Stimulated activated memory B cell treated with anti-CD40 and anti-IgM and Interleukin-4, amounts not matched to agents 10 μg/mL and 1 μg/mL and 100 μg/mL, for 72 hours (primary cell): Measurements from ENCODE around the gene SERPINF2.
"Not testable (repeated sequence)": the region's sequence is repeated elsewhere in the genome, so short reads cannot be mapped to it uniquely, and the experiment has no call there.

Experiments
- ATAC-seq: fragments of 150-1000 bp; cut with Tn5 transposase; 2 replicates; pipeline ENCODE4 v1.10.0; 2021
- H3K27ac Mint-ChIP-seq: one replicate; pipeline ENCODE4 v1.8.0; 2022; ENCODE audit warnings: mild to moderate bottlenecking, mixed read lengths
- H3K27me3 Mint-ChIP-seq: one replicate; pipeline ENCODE4 v1.8.0; 2022; ENCODE audit warnings: mixed read lengths
- H3K36me3 Mint-ChIP-seq: one replicate; pipeline ENCODE4 v1.8.0; 2022; ENCODE audit warnings: mixed read lengths
- H3K4me1 Mint-ChIP-seq: one replicate; pipeline ENCODE4 v1.8.0; 2022; ENCODE audit warnings: mixed read lengths
- H3K4me3 Mint-ChIP-seq: one replicate; pipeline ENCODE4 v1.8.0; 2022; ENCODE audit warnings: mild to moderate bottlenecking, moderate library complexity, mixed read lengths
- H3K9me3 Mint-ChIP-seq: one replicate; pipeline ENCODE4 v1.8.0; 2022; ENCODE audit warnings: mixed read lengths

The SERPINF2 gene

GRCh38 chr17:1742371-1743087, at the start of gene SERPINF2:
SERPINF2 (plus strand) TSS chr17:1742871; CDS start chr17:1744996, 2,125 bp downstream.
- peak; percentile 36 for ATAC-seq
- H3K9me3 Mint-ChIP-seq: no peaks in the 10 kb centered on the region
- H3K27ac Mint-ChIP-seq: peak within 1 kb of the TSS; percentile 60
- H3K4me3 Mint-ChIP-seq: no peak within 1 kb of the TSS
- H3K4me1 Mint-ChIP-seq: no peaks in the 10 kb centered on the region
- peaks cover 12% of the 10 kb centered on the region for H3K36me3 Mint-ChIP-seq
- H3K27me3 Mint-ChIP-seq: no peaks in the 10 kb centered on the region

GRCh38 chr17:1693339-1693738, 49.3 kb upstream of the SERPINF2 start:
- H3K4me3 Mint-ChIP-seq: no peak overlapping the region
- H3K9me3 Mint-ChIP-seq: no peaks in the 10 kb centered on the region
- no peak for ATAC-seq
- no peaks in the 10 kb centered on the region for H3K36me3 Mint-ChIP-seq
- H3K27ac Mint-ChIP-seq: no peak overlapping the region
- H3K27me3 Mint-ChIP-seq: peaks cover 23% of the 10 kb centered on the region
- no peaks in the 10 kb centered on the region for H3K4me1 Mint-ChIP-seq

DNA sequence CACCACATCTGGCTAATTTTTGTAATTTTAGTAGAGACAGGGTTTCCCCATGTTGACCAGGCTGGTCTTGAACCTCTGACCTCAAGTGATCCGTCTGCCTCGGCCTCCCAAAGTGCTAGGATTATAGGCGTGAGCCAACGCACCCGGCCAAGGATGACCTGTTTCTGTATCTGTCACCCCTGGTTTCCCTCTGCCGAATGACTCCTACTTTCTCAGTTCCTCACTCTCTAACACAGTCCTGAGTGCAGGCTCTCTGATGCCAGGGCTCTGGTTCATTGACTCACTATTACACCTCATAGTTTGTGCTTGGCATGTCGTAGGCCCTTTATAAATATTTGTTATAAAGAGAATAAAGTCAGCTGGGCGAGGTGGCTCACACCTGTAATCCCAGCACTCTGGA, 47.3 kb upstream of the SERPINF2 start:
- no peak overlapping the region for H3K4me3 Mint-ChIP-seq
- H3K27ac Mint-ChIP-seq: no peak overlapping the region
- peak; percentile 97 for ATAC-seq
- no peaks in the 10 kb centered on the region for H3K36me3 Mint-ChIP-seq
- no peaks in the 10 kb centered on the region for H3K9me3 Mint-ChIP-seq
- H3K4me1 Mint-ChIP-seq: no peaks in the 10 kb centered on the region
- peaks cover 23% of the 10 kb centered on the region for H3K27me3 Mint-ChIP-seq

- Mint-ChIP-seq H3K36me3 (no peaks in the 10 kb centered on the region), H3K27me3 (peaks cover 12% of the 10 kb centered on the region), H3K4me3 (no peak overlapping the region), H3K27ac (no peak overlapping the region), H3K4me1 (no peaks in the 10 kb centered on the region), H3K9me3 (no peaks in the 10 kb centered on the region)
- ATAC-seq: no peak
These were observed 45.0 kb upstream of the SERPINF2 start for GRCh38 chr17:1697681-1698080.

GRCh38 chr17:1699891-1700290, 42.8 kb upstream of the SERPINF2 start:
- not testable (repeated sequence) for H3K36me3 Mint-ChIP-seq, H3K27me3 Mint-ChIP-seq, H3K4me1 Mint-ChIP-seq, H3K9me3 Mint-ChIP-seq, H3K4me3 Mint-ChIP-seq, ATAC-seq, H3K27ac Mint-ChIP-seq

- ATAC-seq: no peak
- no peaks in the 10 kb centered on the region for H3K36me3 Mint-ChIP-seq
- H3K4me3 Mint-ChIP-seq: no peak overlapping the region
- H3K27me3 Mint-ChIP-seq: peaks cover 25% of the 10 kb centered on the region
- no peaks in the 10 kb centered on the region for H3K9me3 Mint-ChIP-seq
- no peak overlapping the region for H3K27ac Mint-ChIP-seq
- H3K4me1 Mint-ChIP-seq: no peaks in the 10 kb centered on the region
These were observed 39.6 kb upstream of the SERPINF2 start for GRCh38 chr17:1703063-1703462.

DNA sequence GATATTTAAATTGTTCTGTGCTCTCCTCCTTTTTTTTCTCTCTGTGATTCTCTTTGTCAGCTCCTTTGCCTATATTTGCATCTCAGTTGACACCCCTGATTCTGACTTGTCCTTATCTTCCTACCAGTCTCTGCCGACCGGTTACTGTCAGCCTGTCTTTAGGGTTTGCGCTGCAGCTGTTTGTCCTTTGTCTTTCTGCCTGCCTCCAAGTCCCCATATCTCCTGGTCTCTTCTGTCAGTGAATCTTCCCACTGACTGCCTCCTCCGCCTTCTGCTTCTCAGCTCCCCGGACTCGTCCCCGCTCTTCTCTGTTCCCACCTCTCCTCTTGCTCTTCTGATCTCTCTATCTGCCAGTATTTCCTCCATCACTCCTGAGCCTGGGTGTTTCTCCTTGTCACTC, 37.7 kb upstream of the SERPINF2 start:
- no peaks in the 10 kb centered on the region for H3K4me1 Mint-ChIP-seq
- no peak overlapping the region for H3K27ac Mint-ChIP-seq
- peaks cover 37% of the 10 kb centered on the region for H3K27me3 Mint-ChIP-seq
- H3K36me3 Mint-ChIP-seq: no peaks in the 10 kb centered on the region
- H3K4me3 Mint-ChIP-seq: no peak overlapping the region
- H3K9me3 Mint-ChIP-seq: no peaks in the 10 kb centered on the region
- ATAC-seq: no peak

DNA sequence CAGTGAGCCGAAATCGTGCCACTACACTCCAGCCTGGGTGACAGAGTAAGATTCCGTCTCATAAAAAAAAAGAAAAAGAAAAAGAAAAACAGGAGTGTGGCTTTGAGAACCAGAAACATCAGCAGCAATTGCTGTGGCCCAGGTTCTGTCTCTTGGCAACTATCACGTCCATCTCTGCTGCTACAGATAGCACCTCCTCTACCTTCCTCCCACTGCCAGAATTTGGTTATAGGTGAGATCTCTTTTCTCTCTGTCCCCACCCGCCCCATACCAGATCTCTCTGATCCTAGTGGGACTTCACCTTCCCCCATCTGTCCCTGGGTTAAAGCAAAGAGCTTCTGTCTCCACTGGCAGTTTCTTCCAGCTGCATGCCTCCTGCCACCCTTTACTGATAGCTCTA, 35.6 kb upstream of the SERPINF2 start:
- H3K9me3 Mint-ChIP-seq: no peaks in the 10 kb centered on the region
- H3K27ac Mint-ChIP-seq: no peak overlapping the region
- no peak overlapping the region for H3K4me3 Mint-ChIP-seq
- peaks cover 8% of the 10 kb centered on the region for H3K4me1 Mint-ChIP-seq
- H3K27me3 Mint-ChIP-seq: peaks cover 56% of the 10 kb centered on the region
- ATAC-seq: no peak
- H3K36me3 Mint-ChIP-seq: peaks cover 15% of the 10 kb centered on the region

GRCh38 chr17:1708791-1709346, 33.8 kb upstream of the SERPINF2 start:
- not testable (repeated sequence) for H3K9me3 Mint-ChIP-seq, ATAC-seq, H3K27ac Mint-ChIP-seq, H3K4me3 Mint-ChIP-seq
- Mint-ChIP-seq H3K4me1 (peaks cover 13% of the 10 kb centered on the region), H3K36me3 (peaks cover 33% of the 10 kb centered on the region), H3K27me3 (peaks cover 71% of the 10 kb centered on the region)

DNA sequence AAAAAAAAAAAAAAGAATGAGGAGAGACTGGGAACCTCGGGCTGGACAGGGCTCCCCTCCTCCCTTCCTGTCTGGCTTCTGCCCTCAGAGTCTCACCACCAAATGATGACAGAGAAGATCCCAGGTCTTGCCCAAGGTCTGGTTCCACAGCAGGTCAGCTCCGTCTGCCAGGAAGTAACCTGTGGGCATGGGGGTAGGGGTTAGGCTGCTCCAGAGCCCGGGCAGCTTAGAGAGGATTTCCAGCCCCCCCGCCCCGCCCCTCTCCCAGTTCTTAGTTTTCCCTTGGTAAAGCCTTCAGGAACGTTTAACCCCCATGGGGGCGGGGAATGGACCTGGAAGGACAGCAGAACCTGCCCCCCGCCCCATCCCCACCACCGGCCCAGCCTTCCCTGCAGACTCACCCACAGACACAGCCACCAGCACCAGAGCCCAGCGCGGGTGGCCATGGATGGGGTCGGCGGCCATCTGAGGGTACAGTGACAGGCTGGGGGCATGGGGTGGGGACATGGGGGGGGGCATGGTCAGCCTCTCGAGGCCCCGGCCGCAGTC, 33.2 kb upstream of the SERPINF2 start:
- Mint-ChIP-seq H3K9me3 (no peaks in the 10 kb centered on the region), H3K27me3 (peaks cover 77% of the 10 kb centered on the region), H3K4me1 (peaks cover 20% of the 10 kb centered on the region), H3K36me3 (peaks cover 39% of the 10 kb centered on the region), H3K27ac (no peak overlapping the region), H3K4me3 (no peak overlapping the region)
- ATAC-seq: no peak

GRCh38 chr17:1709971-1710806, 32.5 kb upstream of the SERPINF2 start, which contains the start of gene TLCD2:
TLCD2 (minus strand) TSS chr17:1710377; CDS start chr17:1710242, 135 bp downstream.
- peaks cover 27% of the 10 kb centered on the region for H3K4me1 Mint-ChIP-seq
- H3K9me3 Mint-ChIP-seq: no peaks in the 10 kb centered on the region
- peaks cover 77% of the 10 kb centered on the region for H3K27me3 Mint-ChIP-seq
- ATAC-seq: peak; percentile 57
- no peak within 1 kb of the TSS for H3K27ac Mint-ChIP-seq
- peak within 1 kb of the TSS; percentile 60 for H3K4me3 Mint-ChIP-seq
- H3K36me3 Mint-ChIP-seq: peaks cover 44% of the 10 kb centered on the region

DNA sequence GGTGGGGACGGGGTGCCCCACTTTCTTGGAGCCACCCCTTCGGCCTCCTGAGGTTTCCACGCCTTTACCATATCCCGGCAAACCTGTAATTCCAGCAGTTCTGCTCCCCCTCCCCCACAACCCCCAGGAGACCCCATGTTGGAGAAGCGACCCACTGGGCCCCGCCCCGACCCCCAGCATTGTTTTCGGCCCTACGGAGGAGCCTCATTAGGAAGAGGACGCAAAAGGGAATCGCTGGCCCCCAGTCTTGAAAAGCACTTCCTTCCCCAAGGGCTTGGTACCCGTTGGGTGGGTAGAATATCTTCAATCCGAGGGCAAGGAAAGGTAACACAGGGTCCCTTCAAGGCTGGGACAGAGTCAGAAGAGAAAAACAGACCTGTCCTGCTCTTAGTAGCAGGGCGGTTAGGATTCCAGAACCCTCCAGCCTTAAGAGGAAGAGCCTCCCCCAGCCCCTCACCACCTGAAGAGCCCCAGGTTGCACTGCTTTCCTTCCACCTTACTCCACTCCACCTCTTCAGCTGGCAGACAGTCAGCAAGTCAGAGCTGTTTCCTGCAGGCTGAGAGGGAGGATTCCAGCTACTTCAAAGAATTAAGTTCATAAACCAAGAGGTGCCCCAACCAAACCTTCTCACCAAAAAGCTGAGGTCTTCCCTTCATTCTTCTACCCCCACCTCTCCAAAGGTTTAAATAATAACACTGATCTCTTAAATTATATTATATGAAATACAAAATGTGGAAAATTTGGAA, 31.7 kb upstream of the SERPINF2 start:
- Mint-ChIP-seq H3K4me1 (peaks cover 31% of the 10 kb centered on the region), H3K9me3 (no peaks in the 10 kb centered on the region), H3K4me3 (peak overlapping the region; percentile 60), H3K36me3 (peaks cover 45% of the 10 kb centered on the region), H3K27me3 (peaks cover 71% of the 10 kb centered on the region), H3K27ac (no peak overlapping the region)
- no peak for ATAC-seq

DNA sequence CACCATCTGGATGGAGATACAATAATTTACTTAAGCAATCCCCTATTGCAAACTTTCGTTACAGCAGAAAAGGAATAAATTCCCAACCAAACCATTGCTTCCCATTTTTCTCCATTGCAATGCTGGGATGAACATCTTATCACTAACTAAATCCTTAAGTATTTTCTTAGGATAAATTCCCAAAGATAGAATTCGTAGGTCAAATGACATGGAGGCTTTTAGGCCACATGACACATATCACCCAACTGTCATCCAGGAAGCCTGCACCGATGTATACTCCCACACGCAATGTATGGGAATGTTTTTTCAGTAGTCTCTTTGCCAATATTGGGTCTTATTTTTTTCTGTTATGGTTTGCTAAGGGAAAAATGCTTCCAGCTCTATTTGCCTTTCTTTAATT, 30.9 kb upstream of the SERPINF2 start:
- Mint-ChIP-seq H3K27ac (no peak overlapping the region), H3K27me3 (peaks cover 71% of the 10 kb centered on the region), H3K4me3 (no peak overlapping the region), H3K9me3 (no peaks in the 10 kb centered on the region), H3K4me1 (peaks cover 36% of the 10 kb centered on the region), H3K36me3 (peaks cover 45% of the 10 kb centered on the region)
- ATAC-seq: no peak

DNA sequence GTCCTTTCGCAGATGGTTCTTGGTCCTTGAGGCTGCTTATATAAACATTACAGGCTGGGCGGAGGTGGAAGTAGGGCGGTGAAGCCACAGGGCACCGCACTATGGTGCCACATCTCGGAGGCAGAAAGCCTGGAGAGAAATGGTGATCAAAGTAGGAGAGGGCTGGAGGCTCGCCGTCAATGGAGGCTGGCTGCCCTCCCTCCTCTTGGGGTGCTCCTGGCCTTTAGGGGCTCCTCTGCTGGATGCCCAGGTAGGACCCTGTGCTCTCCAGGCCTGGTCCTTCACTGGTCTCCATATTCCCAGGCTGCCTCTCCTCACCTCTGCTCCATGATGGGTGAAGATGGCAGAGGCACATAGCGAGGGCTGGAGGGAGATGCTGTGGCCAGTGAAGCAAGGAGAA, 30.4 kb upstream of the SERPINF2 start:
- peaks cover 69% of the 10 kb centered on the region for H3K27me3 Mint-ChIP-seq
- no peaks in the 10 kb centered on the region for H3K9me3 Mint-ChIP-seq
- ATAC-seq: no peak
- no peak overlapping the region for H3K4me3 Mint-ChIP-seq
- no peak overlapping the region for H3K27ac Mint-ChIP-seq
- H3K36me3 Mint-ChIP-seq: peaks cover 45% of the 10 kb centered on the region
- peaks cover 41% of the 10 kb centered on the region for H3K4me1 Mint-ChIP-seq
